ENCODE data around the gene MOB3B. TPM values are rescaled to one million over a fixed set of nuclear protein-coding genes. Genes with fewer than 3 reads are reported as not detected.

The MOB3B gene
- total RNA-seq, 1 donor from 2014 or later: 3.8 TPM

GRCh38 chr9:27528076-27528885 lies 1.3 kb downstream of the MOB3B start:
- no peak overlapping the region for H3K27ac Mint-ChIP-seq (ENCODE audit: unreplicated experiment)

GRCh38 chr9:27527702-27528075 lies 1.9 kb downstream of the MOB3B start:
- Mint-ChIP-seq H3K4me3 (ENCODE audit: unreplicated experiment) (peak overlapping the region; percentile 88), H3K4me1 (ENCODE audit: low read depth) (peaks cover 26% of the 10 kb centered on the region), H3K36me3 (ENCODE audit: low read depth) (peaks cover 3% of the 10 kb centered on the region), H3K9me3 (ENCODE audit: low read depth) (no peaks in the 10 kb centered on the region), H3K27ac (ENCODE audit: unreplicated experiment) (no peak overlapping the region), H3K27me3 (ENCODE audit: low read depth) (peaks cover 9% of the 10 kb centered on the region)
- no peak for DNase-seq (ENCODE audit: low spot score)
- no peak for TF ChIP-seq CTCF (IDR thresholded peaks at IDR 0.05)

More at GRCh38 chr9:27528076-27528885, 1.3 kb downstream of the MOB3B start:
- TF ChIP-seq CTCF (IDR thresholded peaks at IDR 0.05): no peak
- peaks cover 3% of the 10 kb centered on the region for H3K36me3 Mint-ChIP-seq (ENCODE audit: low read depth)
- H3K4me3 Mint-ChIP-seq (ENCODE audit: unreplicated experiment): peak overlapping the region; percentile 88
- peaks cover 9% of the 10 kb centered on the region for H3K27me3 Mint-ChIP-seq (ENCODE audit: low read depth)
- no peak for DNase-seq (ENCODE audit: low spot score)
- no peaks in the 10 kb centered on the region for H3K9me3 Mint-ChIP-seq (ENCODE audit: low read depth)
- peaks cover 26% of the 10 kb centered on the region for H3K4me1 Mint-ChIP-seq (ENCODE audit: low read depth)

GRCh38 chr9:27524236-27524635 lies 5.4 kb downstream of the MOB3B start, which contains the start of gene IFNK:
TSS of gene IFNK (plus strand) at chr9:27524290. CDS start at chr9:27524337, 47 bp downstream.
- no peak within 1 kb of the TSS for H3K27ac Mint-ChIP-seq (ENCODE audit: unreplicated experiment)
- TF ChIP-seq CTCF (IDR thresholded peaks at IDR 0.05): no peak
- H3K4me1 Mint-ChIP-seq (ENCODE audit: low read depth): peaks cover 18% of the 10 kb centered on the region
- H3K4me3 Mint-ChIP-seq (ENCODE audit: unreplicated experiment): no peak within 1 kb of the TSS
- H3K27me3 Mint-ChIP-seq (ENCODE audit: low read depth): peaks cover 7% of the 10 kb centered on the region
- peaks cover 5% of the 10 kb centered on the region for H3K36me3 Mint-ChIP-seq (ENCODE audit: low read depth)
- no peaks in the 10 kb centered on the region for H3K9me3 Mint-ChIP-seq (ENCODE audit: low read depth)
- no peak for DNase-seq (ENCODE audit: low spot score)

- peaks cover 5% of the 10 kb centered on the region for H3K36me3 Mint-ChIP-seq (ENCODE audit: low read depth)
- no peak for DNase-seq (ENCODE audit: low spot score)
- no peak for TF ChIP-seq CTCF (IDR thresholded peaks at IDR 0.05)
- H3K27ac Mint-ChIP-seq (ENCODE audit: unreplicated experiment): no peak overlapping the region
- H3K27me3 Mint-ChIP-seq (ENCODE audit: low read depth): peaks cover 9% of the 10 kb centered on the region
- H3K4me3 Mint-ChIP-seq (ENCODE audit: unreplicated experiment): no peak overlapping the region
- H3K4me1 Mint-ChIP-seq (ENCODE audit: low read depth): peaks cover 11% of the 10 kb centered on the region
- no peaks in the 10 kb centered on the region for H3K9me3 Mint-ChIP-seq (ENCODE audit: low read depth)
These were observed 6.5 kb downstream of the MOB3B start for GRCh38 chr9:27523141-27523540.

- Mint-ChIP-seq H3K4me1 (ENCODE audit: low read depth) (no peaks in the 10 kb centered on the region), H3K27ac (ENCODE audit: unreplicated experiment) (no peak overlapping the region), H3K27me3 (ENCODE audit: low read depth) (peaks cover 9% of the 10 kb centered on the region), H3K9me3 (ENCODE audit: low read depth) (no peaks in the 10 kb centered on the region), H3K4me3 (ENCODE audit: unreplicated experiment) (no peak overlapping the region), H3K36me3 (ENCODE audit: low read depth) (peaks cover 5% of the 10 kb centered on the region)
- TF ChIP-seq CTCF (IDR thresholded peaks at IDR 0.05): no peak
- no peak for DNase-seq (ENCODE audit: low spot score)
These were observed 8.6 kb downstream of the MOB3B start for GRCh38 chr9:27520986-27521385.

Measured in chondrocyte (in vitro differentiated cells).